ENCODE data around the gene GPR18.

DNA sequence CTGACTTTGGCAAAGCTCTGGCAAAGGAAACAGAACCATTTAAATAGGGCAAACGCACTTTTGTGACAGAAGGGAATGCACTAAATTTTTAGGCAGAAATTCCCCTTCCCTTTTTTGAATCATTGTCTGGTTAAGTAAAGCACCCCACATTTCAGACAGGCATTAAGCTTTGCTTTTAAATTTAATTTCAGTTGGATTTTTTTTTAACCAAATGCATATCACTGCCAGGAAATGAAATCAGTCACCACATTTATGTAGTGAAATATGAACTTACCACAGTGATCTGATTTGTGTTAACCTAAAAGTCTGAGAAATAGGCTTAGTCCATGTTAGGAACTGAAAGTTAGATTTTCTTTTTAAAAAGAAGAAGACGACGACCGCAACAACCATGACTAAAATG, 38.2 kb upstream of the GPR18 start:
- TF ChIP-seq POLR2A (IDR thresholded peaks at IDR 0.05) = no peak
- TF ChIP-seq, protein P1, sequence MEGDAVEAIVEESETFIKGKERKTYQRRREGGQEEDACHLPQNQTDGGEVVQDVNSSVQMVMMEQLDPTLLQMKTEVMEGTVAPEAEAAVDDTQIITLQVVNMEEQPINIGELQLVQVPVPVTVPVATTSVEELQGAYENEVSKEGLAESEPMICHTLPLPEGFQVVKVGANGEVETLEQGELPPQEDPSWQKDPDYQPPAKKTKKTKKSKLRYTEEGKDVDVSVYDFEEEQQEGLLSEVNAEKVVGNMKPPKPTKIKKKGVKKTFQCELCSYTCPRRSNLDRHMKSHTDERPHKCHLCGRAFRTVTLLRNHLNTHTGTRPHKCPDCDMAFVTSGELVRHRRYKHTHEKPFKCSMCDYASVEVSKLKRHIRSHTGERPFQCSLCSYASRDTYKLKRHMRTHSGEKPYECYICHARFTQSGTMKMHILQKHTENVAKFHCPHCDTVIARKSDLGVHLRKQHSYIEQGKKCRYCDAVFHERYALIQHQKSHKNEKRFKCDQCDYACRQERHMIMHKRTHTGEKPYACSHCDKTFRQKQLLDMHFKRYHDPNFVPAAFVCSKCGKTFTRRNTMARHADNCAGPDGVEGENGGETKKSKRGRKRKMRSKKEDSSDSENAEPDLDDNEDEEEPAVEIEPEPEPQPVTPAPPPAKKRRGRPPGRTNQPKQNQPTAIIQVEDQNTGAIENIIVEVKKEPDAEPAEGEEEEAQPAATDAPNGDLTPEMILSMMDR (IDR thresholded peaks at IDR 0.05) = no peak

Data from adrenal gland (tissue), 5 donors.